HG03521 (cell line): ENCODE data around the gene NTN3.
"Not testable (repeated sequence)": the region's sequence is repeated elsewhere in the genome, so short reads cannot be mapped to it uniquely, and the experiment has no call there.

ENCODE experiments used
- ATAC-seq: cut with Tn5 transposase; IDR thresholded peaks from one replicate; pipeline ENCODE4 v1.9.1; 2021; ENCODE audit warnings: mild to moderate bottlenecking, moderate library complexity; ENCODE audit not compliant: unreplicated experiment

Gene NTN3

DNA sequence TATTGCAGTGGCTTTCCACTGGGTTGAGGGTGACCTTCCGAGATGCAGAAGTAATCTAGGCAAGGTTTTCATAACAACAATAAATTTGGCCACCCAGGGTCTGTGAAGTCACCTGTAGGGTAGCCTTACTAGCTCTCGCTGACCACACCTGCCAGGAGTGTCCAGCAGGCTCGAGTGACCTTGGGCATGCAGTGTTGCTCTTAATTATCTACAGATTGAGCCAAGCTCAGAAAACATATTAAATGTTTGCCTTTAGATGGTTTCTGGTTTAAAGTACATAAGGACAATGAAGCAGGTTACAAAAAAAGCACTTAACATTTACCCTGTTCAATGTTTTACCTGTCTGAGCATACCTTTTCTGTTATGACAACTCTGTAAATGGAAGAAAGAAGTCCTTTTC is 5.6 kb downstream of the NTN3 start:
- no peak for ATAC-seq

GRCh38 chr16:2477327-2477726 is 6.2 kb downstream of the NTN3 start:
- no peak for ATAC-seq

- no peak for ATAC-seq
Observed at GRCh38 chr16:2478279-2478678, 7.2 kb downstream of the NTN3 start.

DNA sequence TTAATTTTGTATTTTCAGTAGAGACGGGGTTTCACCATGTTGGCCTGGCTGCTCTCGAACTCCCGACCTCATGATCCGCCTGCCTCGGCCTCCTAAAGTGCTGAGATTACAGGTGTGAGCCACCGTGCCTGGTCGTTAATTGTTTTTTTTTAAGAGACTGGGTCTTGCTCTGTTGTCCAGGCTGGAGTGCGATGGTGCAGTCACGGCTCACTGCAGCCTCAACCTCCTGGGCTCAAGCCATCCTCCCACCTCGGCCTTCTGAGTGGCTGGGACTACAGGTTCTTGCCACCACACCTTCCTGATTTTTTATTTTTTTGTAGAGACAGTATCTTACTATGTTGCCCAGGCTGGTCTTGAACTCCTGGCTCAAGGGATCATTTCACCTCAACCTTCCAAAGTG is 8.9 kb downstream of the NTN3 start:
- not testable (repeated sequence) for ATAC-seq

DNA sequence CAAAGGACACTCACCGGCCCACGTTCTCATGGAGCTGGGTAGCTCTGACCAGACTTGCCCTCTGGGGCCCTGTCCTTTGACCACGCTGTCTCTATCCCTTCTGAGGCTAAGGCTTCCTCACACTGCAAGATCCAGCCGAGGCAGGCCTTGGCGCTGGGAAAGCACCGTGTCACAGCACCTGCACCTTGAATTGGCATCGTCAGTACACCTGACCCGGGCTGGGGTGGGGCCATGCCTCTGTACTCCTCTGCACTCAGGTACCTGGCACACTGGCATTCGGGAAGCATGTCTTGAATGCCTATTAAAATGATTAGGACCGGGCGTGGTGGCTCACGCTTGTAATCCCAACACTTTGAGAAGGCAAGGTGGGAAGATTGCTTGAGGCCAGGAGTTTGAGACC is 9.9 kb downstream of the NTN3 start:
- ATAC-seq = no peak

DNA sequence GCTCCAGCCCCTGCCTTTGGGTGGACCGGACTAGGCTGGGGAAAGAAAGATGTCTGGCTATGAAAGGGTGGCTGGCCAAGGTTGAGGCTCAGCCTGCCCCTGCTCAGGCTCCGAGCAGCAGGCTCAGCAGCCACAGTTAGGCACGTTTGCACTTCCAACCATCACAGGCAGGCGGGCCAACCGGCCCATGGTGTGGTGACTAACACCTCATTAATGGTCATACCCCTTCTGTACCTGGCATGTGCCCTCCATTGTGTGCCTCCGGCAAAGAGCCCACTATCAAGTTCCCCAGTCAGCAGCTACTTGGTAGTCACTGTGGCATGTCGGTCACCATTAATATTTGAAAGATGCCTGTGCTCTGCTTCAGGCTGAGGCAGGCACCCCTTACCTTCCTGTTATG is 10.6 kb downstream of the NTN3 start:
- ATAC-seq = no peak

DNA sequence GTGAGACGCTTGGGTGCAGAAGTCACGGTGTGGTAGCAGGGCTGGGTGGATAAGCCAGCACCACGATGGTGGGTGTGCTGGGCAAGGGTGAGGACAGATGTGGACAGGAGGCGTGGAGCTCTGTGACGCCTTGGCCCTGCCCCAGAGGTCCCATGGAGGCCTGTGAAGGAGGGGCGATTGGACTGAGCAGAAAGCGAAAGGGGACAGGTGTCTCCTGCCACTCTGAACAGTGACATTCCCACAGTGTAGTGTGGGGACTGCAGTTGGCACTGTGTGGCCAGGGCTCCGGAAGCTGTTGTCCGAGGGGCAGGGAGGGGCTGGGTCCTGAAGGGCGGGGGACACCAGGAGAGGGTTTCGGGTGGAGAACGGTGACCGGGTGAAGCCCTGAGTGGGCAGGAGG is 11.2 kb downstream of the NTN3 start:
- ATAC-seq = no peak

- ATAC-seq = no peak
Observed at GRCh38 chr16:2482708-2483534, 11.8 kb downstream of the NTN3 start.

GRCh38 chr16:2483939-2484897 is 13.1 kb downstream of the NTN3 start:
- no peak for ATAC-seq

GRCh38 chr16:2484898-2485508 is 13.9 kb downstream of the NTN3 start:
- ATAC-seq = no peak

- no peak for ATAC-seq
Observed at GRCh38 chr16:2485811-2486507, 14.9 kb downstream of the NTN3 start.

- ATAC-seq = no peak
Observed at GRCh38 chr16:2486645-2487516, 15.8 kb downstream of the NTN3 start.

GRCh38 chr16:2487517-2487842 is 16.4 kb downstream of the NTN3 start:
- no peak for ATAC-seq

DNA sequence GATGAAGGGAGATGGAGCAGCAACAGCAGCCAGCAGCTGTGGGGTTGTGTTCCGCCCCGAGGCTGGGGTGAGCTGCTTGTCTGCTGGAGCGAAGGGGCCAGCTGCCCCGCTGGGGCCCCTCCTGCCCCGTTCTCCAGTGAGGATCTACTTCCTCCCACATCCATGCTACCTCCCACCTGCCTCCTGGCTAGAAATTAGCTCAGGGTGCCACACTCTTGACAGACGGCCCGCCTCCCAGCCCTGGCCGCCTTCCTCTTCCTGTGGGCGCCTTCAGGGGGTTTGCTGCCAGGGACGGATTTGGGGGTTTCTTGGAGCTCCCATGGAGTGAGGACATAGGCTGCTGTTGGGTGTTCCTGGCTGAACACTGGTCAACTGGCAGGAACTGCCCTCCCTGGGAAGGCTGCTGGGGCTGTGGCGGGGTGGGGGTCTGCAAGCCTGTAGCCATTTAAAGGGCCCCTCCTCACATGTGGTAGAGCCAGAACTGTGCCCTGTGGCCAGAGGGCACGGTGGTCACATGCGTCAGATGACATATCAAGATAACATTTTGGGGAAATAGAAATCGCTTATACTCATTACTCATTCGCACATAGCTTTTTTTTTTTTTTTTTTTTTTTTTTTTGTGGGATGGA is 16.9 kb downstream of the NTN3 start:
- ATAC-seq = no peak

- no peak for ATAC-seq
Observed at GRCh38 chr16:2489581-2489980, 18.5 kb downstream of the NTN3 start.

DNA sequence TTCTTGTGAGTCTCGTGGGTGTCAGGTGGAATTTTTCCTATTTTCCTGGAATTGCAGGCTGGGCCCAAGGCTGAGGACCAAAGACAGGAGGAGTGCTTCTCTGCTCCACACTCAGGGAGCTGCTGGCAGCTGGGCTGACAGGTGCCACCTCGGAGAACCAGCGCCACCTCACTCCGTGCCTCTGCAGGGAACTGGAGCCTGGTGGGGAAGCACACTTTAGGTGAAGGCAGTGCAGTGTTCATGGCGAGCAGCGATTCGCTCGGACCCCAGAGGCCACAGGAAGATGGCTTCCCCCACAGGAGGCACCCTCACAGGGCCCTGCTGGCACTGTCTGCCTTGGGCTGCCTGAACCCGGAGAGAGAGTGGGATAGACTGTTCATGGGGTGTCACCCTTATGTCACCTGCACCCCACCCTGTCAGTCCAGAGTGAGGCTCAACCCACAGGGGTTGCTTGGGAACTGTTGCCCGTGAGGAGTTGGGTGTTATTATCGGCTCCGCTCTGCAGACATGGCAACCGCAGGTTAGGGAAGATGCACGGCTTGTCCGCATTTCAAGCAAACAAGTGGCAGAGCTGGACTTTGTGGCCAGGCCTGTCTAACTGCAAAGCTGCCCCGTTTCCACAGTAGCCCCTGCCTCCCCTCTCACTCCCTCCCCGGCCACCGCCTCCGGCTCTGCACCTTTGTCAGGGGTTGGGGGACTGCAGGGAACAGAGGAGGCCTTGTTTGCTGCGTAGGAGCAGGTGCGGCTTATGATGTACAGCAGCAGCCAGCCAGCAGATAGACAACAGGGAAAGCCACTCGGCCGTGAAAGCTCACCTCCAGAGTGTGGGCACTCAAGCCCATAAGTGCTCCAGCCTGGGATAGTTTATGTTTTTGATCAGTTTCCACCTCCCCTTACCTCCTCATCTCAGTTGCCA is 19.4 kb downstream of the NTN3 start:
- no peak for ATAC-seq

DNA sequence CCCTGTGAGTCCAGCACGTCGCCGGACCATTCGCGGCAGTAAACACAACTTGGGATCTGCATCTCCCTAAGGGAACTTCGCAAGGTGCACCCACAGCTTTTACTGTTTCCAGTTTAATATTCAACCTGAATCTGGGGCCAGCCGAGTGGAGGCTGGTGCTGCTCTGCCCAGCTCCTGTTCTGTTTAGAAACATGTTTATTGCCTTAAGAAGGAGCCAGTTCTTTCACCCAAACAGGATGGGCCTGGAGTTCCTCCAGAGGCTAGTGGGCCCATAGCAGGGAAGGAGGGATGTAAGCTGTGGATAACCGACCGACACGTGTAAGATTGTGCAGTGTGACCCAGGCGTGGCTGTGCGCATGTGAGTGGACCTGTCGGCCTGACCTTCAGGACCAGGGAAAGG is 21.2 kb downstream of the NTN3 start:
- no peak for ATAC-seq

- no peak for ATAC-seq
Observed at GRCh38 chr16:2493605-2494004, 22.5 kb downstream of the NTN3 start.

GRCh38 chr16:2494616-2495015 is 23.5 kb downstream of the NTN3 start:
- ATAC-seq = no peak
